GM12891 (cell line): ENCODE results near the gene GHRL.

Experiments
- PAX5 ChIP-seq: IDR thresholded peaks from 2 replicates; pipeline ENCODE4 v1.6.1; 2011; ENCODE audit warnings: low read length, moderate library complexity, mild to moderate bottlenecking; ENCODE audit not compliant: insufficient read depth, severe bottlenecking
- POLR2A ChIP-seq: IDR thresholded peaks from 2 replicates; pipeline ENCODE4 v1.6.1; 2011; ENCODE audit warnings: low read depth, low read length, control low read depth
- POLR2AphosphoS5 ChIP-seq: IDR thresholded peaks from 2 replicates; pipeline ENCODE4 v1.6.1; 2011; ENCODE audit warnings: low read depth, low read length, control low read depth
- POU2F2 ChIP-seq: IDR thresholded peaks from 2 replicates; pipeline ENCODE4 v1.6.1; 2011; ENCODE audit warnings: low read depth, mild to moderate bottlenecking, control low read depth, low read length, moderate library complexity
- SPI1 ChIP-seq: IDR thresholded peaks from 2 replicates; pipeline ENCODE4 v1.6.1; 2011; ENCODE audit warnings: low read depth, low read length, control low read depth
- TAF1 ChIP-seq: IDR thresholded peaks from 2 replicates; pipeline ENCODE4 v1.6.1; 2011; ENCODE audit warnings: low read depth, low read length, control low read depth

GRCh38 chr3:10291641-10292040 lies 1.1 kb downstream of the GHRL start:
- TF ChIP-seq TAF1, result no peak
- TF ChIP-seq POLR2AphosphoS5, result no peak
- no peak for TF ChIP-seq POLR2A
- TF ChIP-seq POU2F2, result no peak
- no peak for TF ChIP-seq PAX5
- TF ChIP-seq SPI1, result no peak
